DMS53 treated with DMSO at 0.1 percent for 48 hours (cell line): ENCODE results near the gene TNFRSF4.

Source experiments
- DNase-seq: peaks from one replicate; lab custom pipeline; 2025; ENCODE audit not compliant: unreplicated experiment; lab: John Stamatoyannopoulos, UW

The TNFRSF4 gene

DNA sequence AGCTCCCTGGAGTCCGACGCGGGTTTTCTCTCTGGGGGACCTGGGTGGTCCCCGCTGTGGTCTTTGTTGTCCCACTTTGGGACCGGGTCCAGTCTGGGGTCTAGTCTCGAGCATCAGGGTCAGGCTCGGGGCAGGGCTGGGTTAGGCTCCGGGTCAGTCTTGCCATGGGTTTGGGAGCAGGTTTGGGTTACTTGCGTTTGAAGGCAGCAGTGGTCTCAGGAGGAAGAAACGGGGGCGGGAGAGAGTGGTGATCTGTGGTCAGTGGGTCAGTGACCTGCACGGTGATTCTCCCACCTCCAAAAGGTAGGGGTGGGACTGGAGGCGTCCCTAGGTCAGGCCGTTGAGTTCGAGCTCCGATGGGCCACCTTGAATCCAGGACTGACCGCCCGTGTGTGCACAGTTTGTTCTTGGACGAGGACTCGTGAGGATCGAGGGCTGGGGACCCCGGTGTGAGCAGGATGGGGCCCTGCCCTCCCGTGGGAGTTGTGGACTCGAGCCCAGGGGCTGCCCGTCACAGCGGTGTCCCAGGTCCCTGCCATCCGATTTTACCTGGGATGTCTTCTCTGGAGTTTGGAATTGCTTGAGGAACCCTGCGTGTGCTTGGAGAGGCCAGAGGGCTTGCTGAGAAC lies 20.3 kb upstream of the TNFRSF4 start:
- no peak for DNase-seq

DNA sequence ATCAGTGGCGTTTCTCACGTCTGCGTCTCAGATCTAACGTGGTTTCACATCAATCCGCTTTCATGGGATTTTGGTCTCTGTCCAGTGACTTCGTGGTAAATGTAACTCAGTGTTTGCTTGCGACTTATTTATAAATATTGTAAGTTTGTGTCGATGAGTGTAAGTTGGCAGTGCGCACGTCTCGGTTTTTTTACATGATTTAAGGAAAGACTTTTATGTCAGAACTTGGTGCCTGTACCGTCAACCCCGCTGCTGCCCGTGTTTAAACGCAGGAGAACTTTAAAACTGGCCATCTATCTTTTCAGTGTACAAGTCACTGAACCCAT lies 19.6 kb upstream of the TNFRSF4 start:
- DNase-seq, result no peak

- no peak for DNase-seq
Measured at GRCh38 chr1:1232796-1233566, 19.0 kb upstream of the TNFRSF4 start.

DNA sequence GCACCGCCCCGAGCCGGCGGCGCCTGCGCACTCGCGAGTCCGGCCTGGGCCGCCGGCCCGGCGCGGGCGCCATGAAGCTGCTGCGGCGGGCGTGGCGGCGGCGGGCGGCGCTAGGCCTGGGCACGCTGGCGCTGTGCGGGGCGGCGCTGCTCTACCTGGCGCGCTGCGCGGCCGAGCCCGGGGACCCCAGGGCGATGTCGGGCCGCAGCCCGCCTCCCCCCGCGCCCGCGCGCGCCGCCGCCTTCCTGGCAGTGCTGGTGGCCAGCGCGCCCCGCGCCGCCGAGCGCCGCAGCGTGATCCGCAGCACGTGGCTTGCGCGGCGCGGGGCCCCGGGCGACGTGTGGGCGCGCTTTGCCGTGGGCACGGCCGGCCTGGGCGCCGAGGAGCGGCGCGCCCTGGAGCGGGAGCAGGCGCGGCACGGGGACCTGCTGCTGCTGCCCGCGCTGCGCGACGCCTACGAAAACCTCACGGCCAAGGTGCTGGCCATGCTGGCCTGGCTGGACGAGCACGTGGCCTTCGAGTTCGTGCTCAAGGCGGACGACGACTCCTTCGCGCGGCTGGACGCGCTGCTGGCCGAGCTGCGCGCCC lies 18.3 kb upstream of the TNFRSF4 start, which contains the start of gene B3GALT6:
Gene B3GALT6, plus strand, starts transcription at position 30 of the 588 bp plus-strand sequence. Its CDS starts 42 bp downstream, at position 72.
- no peak for DNase-seq

GRCh38 chr1:1231400-1232207 lies 17.7 kb upstream of the TNFRSF4 start, which contains the start of gene SDF4:
Gene SDF4, minus strand, starts transcription at chr1:1232001. Its CDS starts 3,229 bp downstream, at chr1:1228772.
- peak; percentile 94 for DNase-seq

GRCh38 chr1:1230656-1231399 lies 16.9 kb upstream of the TNFRSF4 start:
- no peak for DNase-seq

DNA sequence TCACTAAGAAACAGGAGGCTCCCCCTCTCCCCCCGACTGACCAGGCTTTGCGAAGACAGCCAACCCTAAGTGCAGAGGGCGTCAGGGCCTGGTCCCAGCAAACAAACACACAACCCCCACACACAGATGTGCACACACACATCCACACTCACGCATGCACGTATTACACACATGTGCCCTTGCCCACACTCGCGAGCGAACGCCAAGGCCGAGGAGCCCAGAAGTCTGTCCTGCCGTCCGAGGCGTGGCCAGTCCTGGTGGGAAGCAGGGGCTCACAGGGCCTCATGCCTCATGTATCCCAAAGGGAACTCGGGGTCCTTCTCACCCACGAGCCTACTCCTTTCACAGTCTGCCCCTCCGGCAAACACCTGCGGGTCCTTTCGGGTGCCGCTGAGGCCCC lies 15.8 kb upstream of the TNFRSF4 start:
- no peak for DNase-seq

- DNase-seq, result no peak
Measured at GRCh38 chr1:1228596-1229321, 14.8 kb upstream of the TNFRSF4 start.

DNA sequence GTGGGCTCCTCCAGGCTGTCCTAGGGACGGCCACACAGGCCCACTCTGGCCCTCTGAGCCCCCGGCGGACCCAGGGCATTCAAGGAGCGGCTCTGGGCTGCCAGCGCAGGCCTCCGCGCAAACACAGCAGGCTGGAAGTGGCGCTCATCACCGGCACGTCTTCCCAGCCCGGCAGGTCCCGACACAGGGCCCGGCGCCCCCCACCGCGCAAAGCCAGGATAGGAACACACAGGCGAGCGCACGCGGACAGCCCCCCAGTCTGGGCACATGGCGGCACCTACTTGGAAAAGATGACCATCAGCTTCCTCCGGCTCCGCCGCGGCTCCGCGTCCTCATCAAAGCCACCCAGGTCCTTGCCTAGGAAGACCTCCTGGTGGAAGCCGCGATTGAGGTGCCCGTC lies 14.2 kb upstream of the TNFRSF4 start:
- DNase-seq, result no peak

DNA sequence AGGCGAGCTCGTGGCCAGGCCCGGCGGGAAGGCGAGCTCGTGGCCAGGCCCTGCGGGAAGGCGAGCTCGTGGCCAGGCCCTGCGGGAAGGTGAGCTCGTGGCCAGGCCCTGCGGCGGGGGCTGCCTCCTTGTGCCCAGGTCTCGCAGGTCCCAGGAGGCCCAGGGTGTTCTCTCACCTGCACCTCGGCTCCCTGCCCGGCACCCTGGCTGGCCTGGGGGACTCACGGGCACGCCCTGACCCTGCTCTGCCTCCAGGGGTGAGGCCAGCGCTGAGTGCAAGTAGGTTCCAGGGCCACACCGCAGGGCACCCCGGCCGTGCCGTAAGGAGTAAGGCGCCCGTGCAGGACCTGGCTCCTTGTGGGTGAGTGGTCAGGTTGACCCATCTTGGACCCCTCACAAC lies 13.4 kb upstream of the TNFRSF4 start:
- DNase-seq, result no peak

- DNase-seq, result no peak
Measured at GRCh38 chr1:1226566-1227362, 12.8 kb upstream of the TNFRSF4 start.

DNA sequence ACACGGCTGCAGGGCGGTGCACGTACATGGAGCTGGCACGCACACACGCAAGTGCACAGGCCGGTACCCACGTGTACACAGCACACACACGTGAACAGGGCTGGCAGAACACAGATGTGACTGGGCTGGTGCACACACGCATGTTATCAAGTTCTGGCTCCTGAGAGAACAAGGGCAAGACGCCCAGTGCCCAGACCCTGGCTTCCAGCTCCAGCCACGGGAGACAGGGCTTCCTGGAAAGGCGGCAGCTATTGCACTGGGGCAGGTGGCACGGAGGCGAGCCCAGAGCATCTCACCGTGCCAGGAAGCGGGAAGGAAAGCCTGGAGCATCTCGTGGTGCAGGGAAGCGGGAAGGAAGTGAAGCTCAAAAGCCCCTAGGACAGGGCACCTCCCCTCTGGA lies 12.0 kb upstream of the TNFRSF4 start:
- no peak for DNase-seq

- DNase-seq, result no peak
Measured at GRCh38 chr1:1225238-1225845, 11.4 kb upstream of the TNFRSF4 start.

GRCh38 chr1:1223891-1224290 lies 9.9 kb upstream of the TNFRSF4 start:
- DNase-seq, result no peak

DNA sequence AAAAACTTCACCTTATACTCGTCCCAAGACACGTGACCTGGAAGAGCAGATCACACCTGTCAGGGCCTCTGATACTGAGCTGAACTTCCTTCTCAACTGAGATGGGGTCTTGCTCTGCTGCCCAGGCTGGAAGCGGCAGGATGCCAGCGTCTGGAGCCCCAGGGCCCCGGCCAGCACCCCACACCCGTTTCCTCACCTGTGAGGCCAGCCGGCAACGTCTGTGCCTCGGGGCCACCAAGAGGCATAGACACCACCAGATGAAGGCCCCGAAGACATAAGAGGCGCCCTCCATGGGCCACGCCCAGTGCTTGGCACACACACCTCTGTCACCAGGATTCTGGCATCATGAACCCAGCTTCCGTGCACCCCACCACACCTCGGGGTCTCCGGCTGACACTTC lies 9.4 kb upstream of the TNFRSF4 start:
- no peak for DNase-seq

DNA sequence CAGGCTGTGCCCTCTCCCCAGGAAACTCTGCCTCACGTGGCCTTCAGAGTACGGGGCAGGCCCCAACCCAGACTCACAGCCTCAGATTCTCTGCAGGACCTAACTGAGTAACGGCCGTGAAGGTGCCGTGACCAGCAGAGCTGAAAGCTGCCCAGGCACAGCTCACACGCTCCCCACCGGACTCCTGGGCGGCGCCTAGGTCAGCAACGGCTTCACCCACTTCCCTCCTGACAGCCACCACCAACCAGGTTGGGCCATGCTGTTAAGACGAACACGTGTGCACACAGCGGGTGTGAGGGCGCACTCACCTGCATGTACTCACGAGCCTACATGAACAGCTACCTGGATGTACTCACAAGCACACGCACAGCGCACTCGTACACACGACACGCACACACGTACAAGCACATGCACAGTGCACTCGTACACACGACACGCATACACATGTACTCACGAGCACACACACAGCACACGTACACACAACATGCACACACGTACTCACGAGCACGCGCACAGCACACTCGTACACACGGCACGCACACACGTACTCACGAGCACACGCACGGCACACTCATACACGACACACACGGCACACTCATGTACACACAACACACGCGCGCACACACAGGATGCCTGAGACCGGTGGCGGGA lies 8.7 kb upstream of the TNFRSF4 start:
- no peak for DNase-seq

DNA sequence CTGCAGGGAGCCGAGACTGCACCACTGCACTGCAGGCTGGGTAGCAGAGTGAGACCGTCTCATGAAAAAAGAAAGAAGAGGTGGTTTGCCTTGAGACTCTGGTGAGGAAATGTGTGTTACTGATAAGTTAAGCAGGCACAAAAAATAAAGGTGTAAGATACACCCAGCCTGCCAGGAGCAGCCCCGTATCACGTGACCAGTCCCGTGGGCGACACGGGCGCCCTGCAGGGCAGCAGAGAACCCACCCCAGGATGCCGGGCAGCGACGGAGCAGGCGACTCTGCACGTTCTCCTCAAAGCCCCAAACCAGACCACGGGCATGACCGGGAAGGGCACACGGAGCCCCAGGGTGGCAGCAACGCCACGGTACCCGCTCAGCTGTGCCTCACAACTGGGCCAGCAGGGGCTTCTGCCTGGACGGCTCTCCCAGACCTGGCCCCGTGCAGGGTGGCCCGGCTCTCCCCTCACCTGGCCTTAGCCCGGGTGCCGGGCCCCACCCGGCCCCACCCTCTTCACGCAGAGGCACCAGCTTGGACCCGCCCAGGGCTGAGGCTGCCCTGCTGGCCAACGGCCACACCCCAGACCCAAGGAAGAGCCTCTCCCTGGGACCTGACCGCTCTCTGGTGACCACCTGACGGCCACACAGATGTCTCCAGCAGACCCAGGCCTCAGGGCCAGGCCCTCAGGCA lies 8.1 kb upstream of the TNFRSF4 start:
- no peak for DNase-seq

GRCh38 chr1:1220197-1220596 lies 6.2 kb upstream of the TNFRSF4 start:
- DNase-seq, result no peak
